HEK293T (cell line): ENCODE data around the gene PEDS1.

Source experiments
- BHLHE40 ChIP-seq: fragments of 450-650 bp; IDR thresholded peaks from 2 replicates; pipeline ENCODE4 v1.6.1; 2016; ENCODE audit warnings: mild to moderate bottlenecking, moderate library complexity, borderline replicate concordance
- FOXK2 ChIP-seq: fragments of 450-650 bp; IDR thresholded peaks from 2 replicates; pipeline ENCODE4 v1.6.1; 2016; ENCODE audit warnings: mild to moderate bottlenecking
- ZNF384 ChIP-seq: fragments of 450-650 bp; IDR thresholded peaks from 2 replicates; pipeline ENCODE4 v1.6.1; 2016

GRCh38 chr20:50107796-50108331, 45.7 kb downstream of the PEDS1 start:
- TF ChIP-seq FOXK2 = no peak
- no peak for TF ChIP-seq BHLHE40
- TF ChIP-seq ZNF384 = no peak
